ENCODE data around the gene PRIMPOL.
A peak's percentile ranks its signal among the peaks of the same experiment; 100 is the strongest.
"Not testable (repeated sequence)": the region's sequence is repeated elsewhere in the genome, so short reads cannot be mapped to it uniquely, and the experiment has no call there.

PRIMPOL gene

DNA sequence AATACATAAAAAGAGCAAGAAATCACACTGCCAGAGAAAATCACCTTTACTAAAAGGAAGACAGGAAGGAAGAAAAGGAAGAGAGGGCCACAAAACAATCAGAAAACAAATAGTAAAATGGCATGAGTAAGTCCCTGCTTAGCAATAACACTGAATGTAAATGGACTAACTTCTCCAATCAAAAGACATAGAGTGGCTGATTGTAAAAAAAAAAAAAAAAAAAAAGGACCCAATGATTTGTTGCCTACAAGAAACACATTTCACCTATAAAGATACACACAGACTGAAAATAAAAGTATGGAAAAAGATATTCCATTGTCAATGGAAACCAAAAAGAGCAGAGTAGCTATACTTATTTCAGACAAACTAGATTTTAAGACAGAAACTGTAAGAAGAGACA lies 71.7 kb downstream of the PRIMPOL start:
- no peak for DNase-seq

DNA sequence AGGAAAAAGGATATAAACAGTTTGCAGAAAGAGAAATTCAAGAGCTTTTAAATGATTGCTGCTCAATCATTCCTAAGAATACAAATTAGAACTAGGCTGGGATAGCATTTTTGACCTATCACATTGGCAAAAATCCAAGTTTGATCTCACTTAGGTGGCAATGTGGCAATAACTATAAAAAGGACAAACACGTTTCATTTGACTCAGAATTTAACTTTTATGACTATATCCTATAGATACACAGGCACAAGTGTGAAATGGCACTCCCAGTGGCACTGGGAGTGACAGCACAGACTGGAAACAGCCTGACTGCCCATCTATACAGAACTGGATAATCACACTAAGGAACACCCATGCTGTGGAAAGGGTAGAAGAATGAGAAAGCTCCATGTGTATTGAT lies 73.3 kb downstream of the PRIMPOL start:
- DNase-seq: no peak

DNA sequence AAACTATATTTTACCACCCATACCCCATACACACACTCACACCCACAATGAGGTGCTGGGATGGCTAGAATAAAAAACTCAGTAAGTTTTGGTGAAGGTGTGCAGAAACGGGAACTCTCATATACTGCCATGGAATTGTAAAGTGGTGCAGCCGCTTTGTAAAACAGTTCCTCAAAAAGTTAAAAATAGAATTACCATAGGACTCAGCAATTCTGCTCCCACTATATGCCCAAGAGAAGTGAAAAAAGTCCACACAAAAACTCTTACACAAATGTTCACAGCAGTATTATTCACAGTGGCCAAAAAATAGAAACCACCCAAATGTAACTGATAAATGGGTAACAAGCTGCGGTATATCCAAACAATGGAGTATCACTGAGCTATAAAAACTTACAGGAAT lies 77.9 kb downstream of the PRIMPOL start:
- no peak for DNase-seq

DNA sequence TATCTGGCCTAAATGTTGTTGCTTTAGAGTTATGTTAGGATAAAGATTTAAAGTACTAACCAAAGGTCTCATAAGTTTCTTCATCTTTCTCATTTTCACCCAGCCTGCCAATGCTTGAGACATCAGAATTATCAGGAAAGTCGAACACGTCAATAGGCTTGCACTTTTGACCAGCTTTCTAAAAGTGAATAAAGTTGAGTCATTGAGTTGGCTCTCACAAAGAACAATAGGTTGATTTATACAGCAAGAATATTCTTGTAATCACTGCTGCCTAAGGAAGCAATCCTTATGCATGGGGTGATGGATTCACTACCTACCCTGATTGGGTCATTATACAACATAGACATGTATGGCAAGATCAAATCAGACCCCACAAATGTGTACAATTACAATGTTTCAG lies 79.3 kb downstream of the PRIMPOL start:
- DNase-seq: no peak

DNA sequence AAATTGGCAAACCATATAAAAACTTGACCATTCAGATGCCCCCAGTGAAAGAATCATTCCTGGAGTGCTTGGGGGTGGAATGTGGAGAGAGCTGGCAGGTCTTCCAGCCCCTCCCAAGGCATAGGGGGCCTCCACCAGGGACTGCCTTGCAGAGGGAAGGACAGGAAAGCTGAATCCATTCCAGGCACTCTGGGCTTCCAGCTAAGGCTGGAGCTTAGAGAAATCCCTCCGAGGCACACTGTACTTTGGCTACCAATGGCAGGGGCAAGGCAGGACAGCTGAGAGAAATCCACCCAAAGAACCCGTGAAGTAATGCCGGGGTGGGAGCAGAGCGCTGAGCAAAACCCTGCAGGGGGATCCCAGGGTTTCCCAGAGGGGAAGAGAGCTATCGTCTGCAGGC lies 80.4 kb downstream of the PRIMPOL start:
- DNase-seq: no peak

DNA sequence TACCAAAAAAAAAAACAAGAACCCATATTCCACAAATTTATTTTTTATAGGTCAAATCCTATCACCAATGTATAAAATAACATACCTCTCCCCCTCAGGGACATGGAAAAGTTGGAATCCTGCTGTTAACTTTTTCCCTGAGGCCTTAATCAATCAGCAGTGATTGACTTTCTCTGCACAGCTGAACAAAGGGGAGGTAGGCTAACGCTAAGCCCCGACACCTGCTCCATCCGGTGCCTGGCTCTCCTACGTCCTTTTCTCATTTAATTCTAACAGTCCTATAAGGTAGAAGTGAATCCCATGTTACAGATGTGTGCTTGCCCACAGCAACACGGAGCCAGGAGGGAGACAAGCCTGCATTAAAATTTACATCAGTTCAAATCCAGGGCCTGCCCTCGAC lies 81.5 kb downstream of the PRIMPOL start:
- no peak for DNase-seq

DNA sequence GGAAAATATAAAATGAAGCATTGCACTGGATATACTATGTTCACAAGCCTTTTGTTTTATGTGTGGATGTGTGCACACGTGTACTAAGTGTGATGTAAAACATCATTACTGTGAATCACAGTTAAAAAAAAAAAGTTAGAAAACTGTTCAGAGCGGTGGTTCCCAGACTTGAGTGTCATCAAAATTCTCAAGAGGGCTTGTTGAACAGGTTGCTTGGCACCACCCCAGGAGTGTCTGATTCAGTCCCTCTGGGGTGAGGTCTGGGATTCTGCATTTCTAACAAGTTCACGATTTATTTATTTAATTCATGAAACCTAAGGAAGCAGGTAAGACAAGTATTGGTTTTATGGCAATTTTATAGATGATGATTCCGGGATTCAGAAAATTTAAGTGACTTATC lies 82.6 kb downstream of the PRIMPOL start:
- peak; percentile 29 for DNase-seq

DNA sequence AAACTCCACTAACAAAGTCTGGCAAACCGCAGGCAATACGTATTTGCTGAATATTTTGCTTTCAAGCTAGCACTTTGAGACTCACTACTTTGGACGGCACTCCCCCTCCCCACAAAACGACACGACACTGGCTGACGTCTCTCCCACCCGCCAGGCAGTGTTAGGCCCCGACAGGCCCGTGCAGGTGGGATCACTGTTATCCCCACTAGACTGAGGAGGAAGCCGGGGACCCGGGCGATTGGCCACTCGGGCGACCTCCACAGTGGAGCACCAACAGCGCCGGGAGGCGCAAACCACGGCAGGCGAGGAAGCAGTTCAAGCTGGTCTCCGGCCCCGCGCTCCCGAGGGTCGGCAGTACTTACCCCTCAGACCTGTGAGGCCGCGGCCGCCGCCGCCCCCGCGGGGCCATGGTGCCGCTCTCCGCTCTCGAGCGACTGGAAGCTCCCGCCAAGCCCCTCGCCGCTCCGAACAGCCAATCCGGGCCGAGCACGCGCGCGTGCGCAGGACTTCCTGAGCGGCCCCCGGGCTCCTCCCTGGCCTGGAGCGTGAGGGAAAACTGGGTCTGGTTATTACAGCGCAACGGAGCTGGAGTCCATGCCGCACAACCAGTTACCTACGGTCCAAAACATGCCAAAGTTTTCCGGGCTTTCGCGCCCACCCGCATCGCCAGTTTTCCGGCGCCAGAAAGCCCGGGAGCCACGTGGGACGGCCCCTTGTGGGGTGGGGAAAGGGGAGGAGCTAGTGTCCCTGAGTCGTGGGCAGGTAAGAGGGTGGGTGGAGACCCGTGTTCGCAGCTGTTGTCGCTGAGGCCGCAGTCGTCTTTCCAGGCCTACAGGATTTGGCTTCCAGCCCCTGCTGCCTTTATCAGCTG lies 84.4 kb downstream of the PRIMPOL start, which contains the start of gene CENPU:
Gene CENPU (minus strand): TSS at position 443 of the 871 bp plus-strand sequence. CDS start 34 bp downstream, at position 409.
- DNase-seq: peak; percentile 99

DNA sequence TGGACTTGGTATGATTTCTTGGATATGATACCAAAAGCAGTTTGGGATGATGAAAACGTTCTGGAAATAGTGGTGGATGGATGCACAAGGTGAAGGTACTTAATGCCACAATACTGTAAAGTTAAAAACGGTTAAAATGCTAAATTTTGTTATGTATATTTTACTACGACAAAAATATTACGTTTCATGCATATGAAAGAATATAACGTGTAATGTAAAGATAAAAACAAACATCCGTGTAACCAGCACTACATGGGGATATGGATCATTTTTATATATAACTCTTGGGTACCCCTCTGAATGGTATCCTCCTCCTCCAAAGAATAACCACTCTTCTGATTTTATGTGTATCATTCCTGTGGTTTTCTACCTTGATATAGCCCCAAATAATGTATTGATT lies 85.2 kb downstream of the PRIMPOL start:
- DNase-seq: no peak

DNA sequence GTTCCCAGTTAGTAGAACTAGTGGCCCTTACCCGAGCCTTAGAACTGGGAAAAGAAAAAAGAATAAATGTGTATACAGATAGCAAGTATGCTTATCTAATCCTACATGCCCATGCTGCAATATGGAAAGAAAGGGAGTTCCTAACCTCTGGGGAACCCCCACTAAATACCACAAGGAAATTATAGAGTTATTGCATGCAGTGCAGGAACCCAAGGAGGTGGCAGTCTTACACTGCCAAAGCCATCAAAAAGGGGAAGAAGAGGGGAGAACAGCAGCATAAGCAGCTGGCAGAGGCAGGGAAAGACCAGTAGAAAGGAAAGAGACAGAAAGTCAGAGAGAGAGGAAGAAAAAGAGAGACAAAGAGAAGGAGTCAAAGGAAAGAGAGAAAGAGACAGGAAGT lies 90.0 kb downstream of the PRIMPOL start:
- DNase-seq: not testable (repeated sequence)

DNA sequence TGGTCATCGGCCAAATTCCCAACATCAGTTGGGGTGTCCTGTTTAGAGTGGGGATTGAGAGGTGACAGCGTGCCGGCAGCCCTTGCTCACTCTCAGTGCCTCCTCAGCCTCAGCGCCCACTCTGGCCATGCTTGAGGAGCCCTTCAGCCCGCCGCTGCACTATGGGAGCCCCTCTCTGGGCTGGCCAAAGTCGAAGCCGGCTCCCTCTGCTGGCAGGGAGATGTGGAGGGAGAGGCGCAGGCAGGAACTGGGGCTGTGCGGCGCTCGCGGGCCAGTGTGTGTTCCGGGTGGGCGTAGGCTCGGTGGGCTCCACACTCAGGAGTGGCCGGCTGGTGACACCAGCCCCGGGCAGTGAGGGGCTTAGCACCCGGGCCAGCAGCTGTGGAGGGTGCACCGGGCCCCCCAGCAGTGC lies 91.4 kb downstream of the PRIMPOL start:
- no peak for DNase-seq

DNA sequence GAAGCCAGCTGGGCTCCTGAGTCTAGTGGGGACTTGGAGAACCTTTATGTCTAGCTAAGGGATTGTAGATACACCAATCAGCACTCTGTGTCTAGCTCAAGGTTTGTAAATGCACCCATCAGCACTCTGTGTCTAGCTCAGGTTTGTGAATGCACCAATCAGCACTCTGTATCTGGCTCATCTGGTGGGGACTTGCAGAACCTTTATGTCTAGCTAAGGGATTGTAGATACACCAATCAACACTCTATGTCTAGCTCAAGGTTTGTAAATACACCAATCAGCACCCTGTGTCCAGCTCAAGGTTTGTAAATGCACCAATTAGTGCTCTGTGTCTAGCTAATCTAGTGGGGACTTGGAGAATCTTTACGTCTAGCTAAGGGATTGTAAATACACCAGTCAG lies 92.1 kb downstream of the PRIMPOL start:
- not testable (repeated sequence) for DNase-seq

DNA sequence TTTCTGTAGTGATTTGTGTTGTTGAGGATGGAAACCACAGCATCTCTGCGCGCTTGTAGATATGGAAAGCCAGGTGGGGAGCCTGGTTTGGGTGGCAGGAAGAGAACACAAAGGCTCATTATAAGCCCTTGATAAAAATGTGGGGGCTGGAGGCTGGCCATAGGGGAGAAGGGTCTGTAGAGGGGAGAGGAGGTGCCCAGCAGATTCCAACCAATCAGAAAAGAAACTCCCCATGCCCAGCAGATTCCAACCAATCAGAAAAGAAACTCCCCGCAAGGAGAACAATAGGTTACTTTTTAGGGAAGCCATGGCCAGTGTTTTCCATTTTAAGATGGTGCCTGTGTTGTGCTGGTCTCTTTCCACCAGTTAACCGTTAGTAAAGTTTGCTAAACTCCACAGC lies 94.1 kb downstream of the PRIMPOL start:
- no peak for DNase-seq

DNA sequence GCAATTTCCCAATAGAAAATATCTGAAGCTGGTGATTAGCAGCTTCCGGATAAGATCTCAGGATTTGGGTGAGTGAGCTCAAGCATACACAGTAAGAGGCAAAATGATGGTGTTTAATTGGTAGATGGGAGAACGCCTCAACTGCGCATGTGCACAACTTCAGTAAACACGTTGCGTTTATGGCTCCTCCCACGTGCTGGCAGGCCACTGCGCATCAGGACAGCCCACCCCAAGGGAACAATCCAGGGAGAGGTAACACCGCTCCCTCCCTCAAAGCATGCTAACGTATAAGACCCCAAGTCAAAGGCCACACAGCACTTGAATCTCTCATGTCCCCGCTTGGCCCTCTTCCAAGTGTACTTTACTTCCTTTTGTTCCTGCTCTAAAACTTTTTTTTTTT lies 94.7 kb downstream of the PRIMPOL start:
- no peak for DNase-seq

All from NCI-H345 (cell line).